ENCODE data around the gene TMEM62. TPM values are rescaled to one million over a fixed set of nuclear protein-coding genes. Genes with fewer than 3 reads are reported as not detected.

TMEM62 gene
- polyA plus RNA-seq, 1 experiment = 4.2 TPM

- no peak for TF ChIP-seq CTCF (IDR thresholded peaks at IDR 0.05; ENCODE audit: insufficient read depth, low read depth, low read length)
These were observed 27.5 kb upstream of the TMEM62 start, which contains the start of gene UBR1 for GRCh38 chr15:43105778-43106485. UBR1 (minus strand) TSS chr15:43106038; CDS start chr15:43106022, 16 bp downstream.

DNA sequence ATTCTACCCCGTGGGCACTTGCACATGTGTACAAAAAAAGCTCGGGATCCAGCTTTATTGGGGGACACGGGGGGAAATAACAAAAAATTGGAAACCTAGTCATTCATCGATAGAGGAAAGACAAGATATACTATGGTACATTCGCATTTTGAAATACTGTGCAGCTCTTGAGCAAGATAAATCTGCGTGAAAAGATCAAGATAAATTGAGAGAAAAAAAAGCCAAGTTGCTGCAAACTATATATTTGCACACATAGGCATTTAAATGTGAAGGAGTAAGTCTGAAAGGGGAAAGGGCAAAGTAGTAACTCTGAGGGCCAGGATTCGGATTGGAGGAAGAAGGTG is 26.9 kb upstream of the TMEM62 start:
- no peak for TF ChIP-seq CTCF (IDR thresholded peaks at IDR 0.05; ENCODE audit: insufficient read depth, low read depth, low read length)
- H3K36me3 ChIP-seq (ENCODE audit: control insufficient read depth, insufficient read depth, low read length) = peaks cover 1% of the 10 kb centered on the region; the same call in 1 of the 2 replicates
- ChIA-PET POLR2A (no interaction called here), CTCF (interaction anchor here (0.6 to 1.5 kb wide), 2 partner anchors 16 to 1875 kb away, joined by 3 to 4 read pairs; partner anchors contain the start of gene CHP1)
- H3K4me3 ChIP-seq (ENCODE audit: low read depth, low read length) = peak overlapping the region; percentile 84
- no peaks in the 10 kb centered on the region for H3K27me3 ChIP-seq (ENCODE audit: control insufficient read depth, insufficient read depth, low read length)
- no peak for DNase-seq (ENCODE audit: low read depth)

More at GRCh38 chr15:43105778-43106485, 27.5 kb upstream of the TMEM62 start, which contains the start of gene UBR1:
- Histone ChIP-seq H3K36me3 (ENCODE audit: control insufficient read depth, insufficient read depth, low read length) (peaks cover 1% of the 10 kb centered on the region; the same call in 1 of the 2 replicates), H3K4me3 (ENCODE audit: low read depth, low read length) (peak within 1 kb of the TSS; percentile 84), H3K27me3 (ENCODE audit: control insufficient read depth, insufficient read depth, low read length) (no peaks in the 10 kb centered on the region)
- CTCF ChIA-PET = interaction anchor here (0.6 to 1.5 kb wide), 2 partner anchors 17 to 1875 kb away, joined by 3 to 4 read pairs; partner anchors contain the start of gene CHP1
- POLR2A ChIA-PET = no interaction called here
- peak; percentile 44 for DNase-seq (ENCODE audit: low read depth)

DNA sequence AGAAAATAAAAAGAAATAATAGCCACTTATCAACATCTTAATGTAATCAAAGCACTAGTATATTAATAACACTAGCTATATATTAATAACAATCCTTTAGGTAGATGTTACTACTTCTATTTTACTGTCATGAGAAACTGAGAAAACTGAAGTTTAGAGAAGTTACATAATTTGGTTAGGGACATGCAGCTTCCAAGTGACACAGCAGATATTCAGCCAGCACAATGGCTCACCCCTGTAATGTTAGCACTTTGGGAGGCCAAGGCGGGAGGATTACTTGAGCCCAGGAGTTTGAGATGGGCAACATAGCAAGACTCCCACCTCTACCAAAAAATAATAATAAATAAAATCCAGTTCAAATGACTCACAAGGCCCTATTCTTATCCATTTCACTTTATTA is 25.6 kb upstream of the TMEM62 start:
- no peak for DNase-seq (ENCODE audit: low read depth)
- H3K27me3 ChIP-seq (ENCODE audit: control insufficient read depth, insufficient read depth, low read length) = no peaks in the 10 kb centered on the region
- ChIA-PET POLR2A (no interaction called here), CTCF (no interaction called here)
- no peaks in the 10 kb centered on the region for H3K36me3 ChIP-seq (ENCODE audit: control insufficient read depth, insufficient read depth, low read length)
- H3K4me3 ChIP-seq (ENCODE audit: low read depth, low read length) = no peak overlapping the region
- no peak for TF ChIP-seq CTCF (IDR thresholded peaks at IDR 0.05; ENCODE audit: insufficient read depth, low read depth, low read length)

DNA sequence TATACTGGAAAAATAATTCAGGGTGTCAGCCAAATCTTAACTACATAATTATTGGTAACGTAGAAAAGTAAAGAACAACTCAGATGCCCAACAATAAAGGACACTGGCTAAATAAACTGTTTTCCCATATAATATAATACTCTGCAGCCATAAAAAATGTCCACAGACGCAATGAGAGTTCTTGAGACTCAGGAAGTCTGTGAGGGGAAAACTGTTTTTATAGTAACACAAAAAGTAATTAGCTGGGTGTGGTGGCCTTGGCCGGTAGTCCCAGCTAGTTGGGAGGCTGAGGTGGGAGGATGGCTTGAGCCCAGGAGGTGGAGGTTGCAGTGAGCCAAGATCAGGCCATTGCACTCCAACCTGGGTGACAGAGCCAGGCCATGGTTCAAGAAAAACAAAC is 22.0 kb upstream of the TMEM62 start:
- ChIA-PET POLR2A (no interaction called here), CTCF (interaction anchor here (1.5 kb wide), 1 partner anchor 12 kb away, joined by 4 read pairs; no protein-coding TSS in a partner anchor)
- TF ChIP-seq CTCF (IDR thresholded peaks at IDR 0.05; ENCODE audit: insufficient read depth, low read depth, low read length) = no peak
- H3K36me3 ChIP-seq (ENCODE audit: control insufficient read depth, insufficient read depth, low read length) = no peaks in the 10 kb centered on the region
- no peak overlapping the region for H3K4me3 ChIP-seq (ENCODE audit: low read depth, low read length)
- no peaks in the 10 kb centered on the region for H3K27me3 ChIP-seq (ENCODE audit: control insufficient read depth, insufficient read depth, low read length)
- no peak for DNase-seq (ENCODE audit: low read depth)

DNA sequence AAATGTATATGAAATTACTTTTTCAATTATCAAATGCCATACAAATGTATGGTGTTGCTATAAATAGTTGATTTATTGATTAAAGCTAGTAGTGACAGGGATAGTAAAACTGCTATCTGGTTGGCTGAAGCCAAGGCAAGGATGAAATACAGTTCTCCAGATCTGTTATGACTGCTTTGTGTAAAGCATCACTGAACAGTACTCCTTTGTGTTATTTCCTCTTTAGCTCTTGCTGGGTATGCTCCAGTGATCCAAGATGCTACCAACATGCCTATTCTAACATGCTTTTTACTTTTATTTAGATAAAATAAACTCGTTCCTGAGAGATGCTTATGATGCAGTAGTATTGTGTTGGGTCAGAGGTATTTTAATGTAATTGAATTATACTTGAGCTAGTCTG is 15.1 kb upstream of the TMEM62 start:
- peaks cover 2% of the 10 kb centered on the region for H3K27me3 ChIP-seq (ENCODE audit: control insufficient read depth, insufficient read depth, low read length)
- ChIA-PET POLR2A (no interaction called here), CTCF (interaction anchor here (0.5 kb wide), 1 partner anchor 208 kb away, joined by 4 read pairs; no protein-coding TSS in a partner anchor)
- H3K4me3 ChIP-seq (ENCODE audit: low read depth, low read length) = no peak overlapping the region
- TF ChIP-seq CTCF (IDR thresholded peaks at IDR 0.05; ENCODE audit: insufficient read depth, low read depth, low read length) = no peak
- H3K36me3 ChIP-seq (ENCODE audit: control insufficient read depth, insufficient read depth, low read length) = no peaks in the 10 kb centered on the region
- DNase-seq (ENCODE audit: low read depth) = no peak
